Measurements from ENCODE around the gene APBB1IP.
"Not testable (repeated sequence)": the region's sequence is repeated elsewhere in the genome, so short reads cannot be mapped to it uniquely, and the experiment has no call there.

Gene APBB1IP

GRCh38 chr10:26441491-26442214 lies 3.5 kb downstream of the APBB1IP start:
- DNase-seq = peak; percentile 40

GRCh38 chr10:26445411-26446031 lies 7.4 kb downstream of the APBB1IP start:
- no peak for DNase-seq

- no peak for DNase-seq
Measured at GRCh38 chr10:26446258-26446657, 8.1 kb downstream of the APBB1IP start.

- no peak for DNase-seq
Measured at GRCh38 chr10:26448292-26448691, 10.2 kb downstream of the APBB1IP start.

GRCh38 chr10:26448706-26449435 lies 10.7 kb downstream of the APBB1IP start:
- DNase-seq = peak; percentile 54

GRCh38 chr10:26449726-26450125 lies 11.6 kb downstream of the APBB1IP start:
- no peak for DNase-seq

GRCh38 chr10:26451903-26452302 lies 13.8 kb downstream of the APBB1IP start:
- DNase-seq = no peak

GRCh38 chr10:26453850-26454249 lies 15.7 kb downstream of the APBB1IP start:
- DNase-seq = no peak

- DNase-seq = no peak
Measured at GRCh38 chr10:26454891-26455290, 16.8 kb downstream of the APBB1IP start.

GRCh38 chr10:26455567-26456315 lies 17.6 kb downstream of the APBB1IP start:
- no peak for DNase-seq

GRCh38 chr10:26457088-26457487 lies 18.9 kb downstream of the APBB1IP start:
- no peak for DNase-seq

GRCh38 chr10:26460736-26461135 lies 22.6 kb downstream of the APBB1IP start:
- DNase-seq = no peak

GRCh38 chr10:26463986-26464385 lies 25.8 kb downstream of the APBB1IP start:
- DNase-seq = no peak

GRCh38 chr10:26464632-26465280 lies 26.6 kb downstream of the APBB1IP start:
- no peak for DNase-seq

- not testable (repeated sequence) for DNase-seq
Measured at GRCh38 chr10:26466531-26466930, 28.4 kb downstream of the APBB1IP start.

- DNase-seq = no peak
Measured at GRCh38 chr10:26467639-26468038, 29.5 kb downstream of the APBB1IP start.

- DNase-seq = no peak
Measured at GRCh38 chr10:26468291-26468690, 30.1 kb downstream of the APBB1IP start.

- no peak for DNase-seq
Measured at GRCh38 chr10:26468700-26469099, 30.6 kb downstream of the APBB1IP start.

GRCh38 chr10:26472492-26472778 lies 34.3 kb downstream of the APBB1IP start:
- DNase-seq = no peak

- no peak for DNase-seq
Measured at GRCh38 chr10:26474026-26474425, 35.9 kb downstream of the APBB1IP start.

GRCh38 chr10:26474845-26475244 lies 36.7 kb downstream of the APBB1IP start:
- DNase-seq = not testable (repeated sequence)

- DNase-seq = no peak
Measured at GRCh38 chr10:26475386-26475785, 37.2 kb downstream of the APBB1IP start.

- no peak for DNase-seq
Measured at GRCh38 chr10:26477501-26477900, 39.4 kb downstream of the APBB1IP start.

Data from stimulated activated CD4-positive, alpha-beta T cell treated with anti-CD3 and anti-CD28 coated beads, Interleukin-4, amount 100 ng/mL, for 24 hours (primary cell).